ENCODE data around the gene CREBBP.

Gene CREBBP

DNA sequence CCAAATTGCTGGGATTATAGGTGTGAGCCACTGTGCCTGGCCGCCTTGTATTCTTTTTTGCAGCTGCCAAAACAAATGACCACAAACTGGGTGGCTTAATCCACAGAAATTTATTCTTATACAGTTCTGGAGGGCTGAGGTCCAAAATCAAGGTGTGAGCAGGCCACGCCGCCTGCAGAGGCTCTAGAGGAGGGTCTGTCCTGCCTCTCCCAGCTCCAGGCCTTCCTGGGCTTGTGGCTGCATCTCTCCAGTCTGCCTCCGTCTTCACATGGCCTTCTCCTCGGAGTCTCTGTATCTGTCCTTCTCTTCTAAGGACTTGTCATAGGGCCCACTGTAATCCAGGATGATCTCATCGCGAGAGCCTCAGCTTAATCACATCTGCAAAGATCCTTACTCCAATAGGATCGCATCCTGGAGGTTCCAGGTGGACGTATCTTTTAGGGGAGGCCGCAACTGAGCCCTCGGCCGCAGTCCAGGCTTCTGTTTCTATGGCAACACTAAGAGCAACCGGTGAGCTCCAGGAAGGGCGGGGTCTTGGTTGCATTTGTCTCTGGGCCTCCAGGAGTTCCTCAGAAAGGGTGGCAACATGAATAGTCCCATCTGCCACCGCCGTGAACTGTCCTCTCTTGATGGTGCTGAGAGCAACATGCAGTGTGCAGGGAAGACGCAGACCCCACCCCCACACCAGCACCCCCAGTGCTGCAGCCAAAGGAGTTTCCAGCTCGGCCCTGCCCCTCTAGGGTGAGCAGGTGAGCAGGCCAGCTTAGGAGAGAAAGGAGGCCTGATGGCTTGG is 29.5 kb upstream of the CREBBP start:
- H3K9me3 ChIP-seq (ENCODE audit: low read length), result no peaks in the 10 kb centered on the region
- no peaks in the 10 kb centered on the region for H3K79me2 ChIP-seq (ENCODE audit: insufficient read depth, low read length)
- no peaks in the 10 kb centered on the region for H3K4me1 ChIP-seq (ENCODE audit: insufficient read depth, low read length, severe bottlenecking)
- no peak overlapping the region for H3K4me3 ChIP-seq (ENCODE audit: low read depth, low read length, poor library complexity, severe bottlenecking)
- no peak overlapping the region for H3K4me2 ChIP-seq (ENCODE audit: low read length)
- H4K20me1 ChIP-seq (ENCODE audit: insufficient read depth, low read length), result no peaks in the 10 kb centered on the region
- no peaks in the 10 kb centered on the region for H3K36me3 ChIP-seq (ENCODE audit: insufficient read depth, low read length)
- TF ChIP-seq EZH2 (IDR thresholded peaks at IDR 0.05; ENCODE audit: borderline replicate concordance, low read length), result no peak
- TF ChIP-seq, protein P1, sequence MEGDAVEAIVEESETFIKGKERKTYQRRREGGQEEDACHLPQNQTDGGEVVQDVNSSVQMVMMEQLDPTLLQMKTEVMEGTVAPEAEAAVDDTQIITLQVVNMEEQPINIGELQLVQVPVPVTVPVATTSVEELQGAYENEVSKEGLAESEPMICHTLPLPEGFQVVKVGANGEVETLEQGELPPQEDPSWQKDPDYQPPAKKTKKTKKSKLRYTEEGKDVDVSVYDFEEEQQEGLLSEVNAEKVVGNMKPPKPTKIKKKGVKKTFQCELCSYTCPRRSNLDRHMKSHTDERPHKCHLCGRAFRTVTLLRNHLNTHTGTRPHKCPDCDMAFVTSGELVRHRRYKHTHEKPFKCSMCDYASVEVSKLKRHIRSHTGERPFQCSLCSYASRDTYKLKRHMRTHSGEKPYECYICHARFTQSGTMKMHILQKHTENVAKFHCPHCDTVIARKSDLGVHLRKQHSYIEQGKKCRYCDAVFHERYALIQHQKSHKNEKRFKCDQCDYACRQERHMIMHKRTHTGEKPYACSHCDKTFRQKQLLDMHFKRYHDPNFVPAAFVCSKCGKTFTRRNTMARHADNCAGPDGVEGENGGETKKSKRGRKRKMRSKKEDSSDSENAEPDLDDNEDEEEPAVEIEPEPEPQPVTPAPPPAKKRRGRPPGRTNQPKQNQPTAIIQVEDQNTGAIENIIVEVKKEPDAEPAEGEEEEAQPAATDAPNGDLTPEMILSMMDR (IDR thresholded peaks at IDR 0.05; ENCODE audit: low read length), result no peak
- no peaks in the 10 kb centered on the region; the same call in 1 of the 2 replicates for H3K27me3 ChIP-seq (ENCODE audit: insufficient read depth, low read length)
- no peaks in the 10 kb centered on the region for H3F3A ChIP-seq (ENCODE audit: insufficient read depth, low read length)
- no peaks in the 10 kb centered on the region for H3K9me2 ChIP-seq (ENCODE audit: low read depth, low read length)
- H3K9ac ChIP-seq (ENCODE audit: low read length), result no peak overlapping the region
- H3K27ac ChIP-seq (ENCODE audit: low read depth, low read length, poor library complexity, severe bottlenecking), result no peak overlapping the region
- H2AFZ ChIP-seq (ENCODE audit: low read length), result no peak overlapping the region

DNA sequence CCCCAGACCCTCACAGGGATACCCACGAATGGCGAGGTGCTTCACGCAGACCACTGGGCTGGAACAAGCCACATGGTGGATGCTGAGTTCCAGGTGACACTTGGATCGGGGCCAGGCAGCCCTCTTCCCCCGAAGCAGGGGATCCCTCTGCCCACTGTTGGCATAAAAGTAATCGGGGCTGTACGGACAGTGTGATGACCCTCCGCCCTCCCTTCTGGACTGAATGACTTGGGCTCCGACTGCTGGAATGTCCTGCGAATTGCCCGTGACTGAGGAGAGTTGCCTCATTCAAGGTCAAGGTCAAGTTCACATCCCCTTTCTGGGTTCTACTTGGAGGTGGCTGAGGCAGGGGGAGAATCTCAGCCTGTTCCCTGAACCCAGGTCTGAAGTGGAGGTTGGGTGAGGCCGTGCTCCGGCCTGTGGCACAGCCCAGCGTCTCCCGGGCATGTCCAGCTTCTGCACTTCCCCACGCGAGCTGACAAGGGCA is 28.5 kb upstream of the CREBBP start:
- Histone ChIP-seq H3K27me3 (ENCODE audit: insufficient read depth, low read length) (no peaks in the 10 kb centered on the region; the same call in 1 of the 2 replicates), H3K4me2 (ENCODE audit: low read length) (no peak overlapping the region), H3K36me3 (ENCODE audit: insufficient read depth, low read length) (no peaks in the 10 kb centered on the region), H3K9me2 (ENCODE audit: low read depth, low read length) (no peaks in the 10 kb centered on the region), H3K79me2 (ENCODE audit: insufficient read depth, low read length) (no peaks in the 10 kb centered on the region), H3F3A (ENCODE audit: insufficient read depth, low read length) (no peaks in the 10 kb centered on the region), H3K4me3 (ENCODE audit: low read depth, low read length, poor library complexity, severe bottlenecking) (no peak overlapping the region), H3K27ac (ENCODE audit: low read depth, low read length, poor library complexity, severe bottlenecking) (no peak overlapping the region), H2AFZ (ENCODE audit: low read length) (no peak overlapping the region), H3K9ac (ENCODE audit: low read length) (no peak overlapping the region), H3K4me1 (ENCODE audit: insufficient read depth, low read length, severe bottlenecking) (no peaks in the 10 kb centered on the region), H4K20me1 (ENCODE audit: insufficient read depth, low read length) (no peaks in the 10 kb centered on the region), H3K9me3 (ENCODE audit: low read length) (no peaks in the 10 kb centered on the region)
- TF ChIP-seq EZH2 (IDR thresholded peaks at IDR 0.05; ENCODE audit: borderline replicate concordance, low read length), result no peak
- TF ChIP-seq, protein P1 (IDR thresholded peaks at IDR 0.05; ENCODE audit: low read length), result no peak; the same call in 1 of the 2 replicates

DNA sequence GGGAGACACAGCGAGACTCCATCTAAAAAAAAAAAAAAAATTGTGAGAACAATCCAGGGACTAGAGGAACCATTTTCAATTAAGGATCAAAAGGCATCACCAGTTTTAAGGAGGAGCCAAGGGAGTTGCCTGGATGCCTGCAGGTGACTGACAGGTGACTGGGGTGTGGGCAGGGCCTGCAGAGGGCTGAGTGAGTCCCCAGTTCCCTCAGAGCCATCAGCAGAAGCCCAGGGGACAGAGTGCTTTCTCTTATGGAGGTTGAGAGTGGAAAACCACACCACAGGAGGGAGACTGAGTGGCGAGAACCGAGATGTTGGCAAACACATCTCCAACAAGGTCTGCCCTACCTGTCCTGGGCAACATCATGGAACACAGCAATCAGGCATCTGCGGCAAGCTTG is 27.1 kb upstream of the CREBBP start:
- no peaks in the 10 kb centered on the region for H3K36me3 ChIP-seq (ENCODE audit: insufficient read depth, low read length)
- H3K4me1 ChIP-seq (ENCODE audit: insufficient read depth, low read length, severe bottlenecking), result no peaks in the 10 kb centered on the region
- H3K79me2 ChIP-seq (ENCODE audit: insufficient read depth, low read length), result no peaks in the 10 kb centered on the region
- TF ChIP-seq EZH2 (IDR thresholded peaks at IDR 0.05; ENCODE audit: borderline replicate concordance, low read length), result no peak
- TF ChIP-seq, protein P1 (IDR thresholded peaks at IDR 0.05; ENCODE audit: low read length), result no peak
- H3K27ac ChIP-seq (ENCODE audit: low read depth, low read length, poor library complexity, severe bottlenecking), result no peak overlapping the region
- no peaks in the 10 kb centered on the region for H3K9me3 ChIP-seq (ENCODE audit: low read length)
- H4K20me1 ChIP-seq (ENCODE audit: insufficient read depth, low read length), result no peaks in the 10 kb centered on the region
- no peak overlapping the region for H3K9ac ChIP-seq (ENCODE audit: low read length)
- H2AFZ ChIP-seq (ENCODE audit: low read length), result no peak overlapping the region
- no peak overlapping the region for H3K4me3 ChIP-seq (ENCODE audit: low read depth, low read length, poor library complexity, severe bottlenecking)
- no peaks in the 10 kb centered on the region for H3K9me2 ChIP-seq (ENCODE audit: low read depth, low read length)
- H3F3A ChIP-seq (ENCODE audit: insufficient read depth, low read length), result no peaks in the 10 kb centered on the region
- no peak overlapping the region for H3K4me2 ChIP-seq (ENCODE audit: low read length)
- H3K27me3 ChIP-seq (ENCODE audit: insufficient read depth, low read length), result no peaks in the 10 kb centered on the region; the same call in 1 of the 2 replicates
